Liver (tissue), 9 donors: ENCODE data around the gene PCSK1N. TPM values are rescaled to one million over a fixed set of nuclear protein-coding genes. Genes with fewer than 3 reads are reported as not detected.
"Not testable (repeated sequence)": the region's sequence is repeated elsewhere in the genome, so short reads cannot be mapped to it uniquely, and the experiment has no call there.

ENCODE experiments used
- DNase-seq: peaks from one replicate; pipeline ENCODE4 v3.0.0-alpha.2; 2017; ENCODE audit warnings: low spot score
- H3K27ac ChIP-seq, 2 donors: one replicate each; pipeline ENCODE4 v1.7.0; 2013; ENCODE audit warnings: inconsistent platforms in 2 of 2, low read length in 2 of 2, control low read depth in 1 of 2, low read depth in 1 of 2, mild to moderate bottlenecking in 1 of 2
- H3K27me3 ChIP-seq, 4 donors: one replicate each; pipeline versions ENCODE4 v1.6.1 to v1.7.0; 2013; ENCODE audit warnings: low read length in 3 of 4, inconsistent platforms in 1 of 4, mild to moderate bottlenecking in 1 of 4, moderate library complexity in 1 of 4; ENCODE audit not compliant: control insufficient read depth in 4 of 4, insufficient read depth in 4 of 4
- H3K36me3 ChIP-seq, 4 donors: one replicate each; pipeline versions ENCODE4 v1.6.1 to v1.7.0; 2013; ENCODE audit warnings: low read length in 3 of 4, mild to moderate bottlenecking in 3 of 4, low read depth in 1 of 4, moderate library complexity in 1 of 4; ENCODE audit not compliant: control insufficient read depth in 4 of 4, insufficient read depth in 3 of 4
- H3K4me1 ChIP-seq, 4 donors: one replicate each; pipeline versions ENCODE4 v1.6.1 to v1.7.0; 2013; ENCODE audit warnings: low read length in 3 of 4, mild to moderate bottlenecking in 3 of 4, moderate library complexity in 1 of 4; ENCODE audit not compliant: control insufficient read depth in 4 of 4, insufficient read depth in 4 of 4
- H3K4me3 ChIP-seq, 3 donors: one replicate each; pipeline versions ENCODE4 v1.6.1 to v1.7.0; 2013; ENCODE audit warnings: low read length in 3 of 3, control low read depth in 1 of 3, low read depth in 1 of 3, mild to moderate bottlenecking in 1 of 3
- H3K9ac ChIP-seq, 2 donors: one replicate each; pipeline ENCODE4 v1.7.0; 2013; ENCODE audit warnings: low read length in 2 of 2, mild to moderate bottlenecking in 2 of 2, moderate library complexity in 2 of 2, control low read depth in 1 of 2, low read depth in 1 of 2
- H3K9me3 ChIP-seq, 4 donors: one replicate each; pipeline versions ENCODE4 v1.6.1 to v1.7.0; 2013; ENCODE audit warnings: low read length in 3 of 4; ENCODE audit not compliant: control insufficient read depth in 4 of 4
- ATF3 ChIP-seq: IDR thresholded peaks from 2 replicates; pipeline ENCODE4 v1.6.1; 2016; ENCODE audit warnings: antibody characterized with exemption
- CTCF ChIP-seq: fragments of 150-350 bp; IDR thresholded peaks from 2 replicates; pipeline ENCODE4 v1.5.1; 2017; ENCODE audit warnings: improper control_type of control experiment, low read depth, low read length; ENCODE audit not compliant: missing input control
- EGR1 ChIP-seq, 2 donors: IDR thresholded peaks; 2 replicates each; pipeline ENCODE4 v1.6.1; 2016 to 2018; ENCODE audit warnings: antibody characterized with exemption in 2 of 2, low read depth in 2 of 2
- FOXA1 ChIP-seq: IDR thresholded peaks from 2 replicates; pipeline ENCODE4 v1.6.1; 2016; ENCODE audit warnings: antibody characterized with exemption
- FOXA2 ChIP-seq: IDR thresholded peaks from 2 replicates; pipeline ENCODE4 v1.6.1; 2016; ENCODE audit warnings: antibody characterized with exemption
- GABPA ChIP-seq, 2 donors: IDR thresholded peaks in 1 of 2; conservative IDR thresholded peaks in 1 of 2; 2 replicates each; pipeline ENCODE4 v1.6.1; 2016; ENCODE audit warnings: antibody characterized with exemption in 2 of 2, mild to moderate bottlenecking in 1 of 2, moderate library complexity in 1 of 2
- HNF4G ChIP-seq: IDR thresholded peaks from 2 replicates; pipeline ENCODE4 v1.6.1; 2016; ENCODE audit warnings: antibody characterized with exemption
- JUND ChIP-seq, 2 donors: IDR thresholded peaks; 2 replicates each; pipeline ENCODE4 v1.6.1; 2016; ENCODE audit warnings: antibody characterized with exemption in 2 of 2
- NR2F2 ChIP-seq: IDR thresholded peaks from 2 replicates; pipeline ENCODE4 v1.6.1; 2016; ENCODE audit warnings: antibody characterized with exemption
- RAD21 ChIP-seq, 2 donors: IDR thresholded peaks; 2 replicates each; pipeline ENCODE4 v1.6.1; 2016; ENCODE audit warnings: antibody characterized with exemption in 2 of 2, mild to moderate bottlenecking in 2 of 2
- REST ChIP-seq: IDR thresholded peaks from 2 replicates; pipeline ENCODE4 v1.6.1; 2016; ENCODE audit warnings: antibody characterized with exemption, mild to moderate bottlenecking
- RXRA ChIP-seq, 2 donors: IDR thresholded peaks; 2 replicates each; pipeline ENCODE4 v1.6.1; 2017 to 2018; ENCODE audit warnings: antibody characterized with exemption in 2 of 2, mild to moderate bottlenecking in 1 of 2
- SP1 ChIP-seq: IDR thresholded peaks from 2 replicates; pipeline ENCODE4 v1.6.1; 2018; ENCODE audit warnings: antibody characterized with exemption, mild to moderate bottlenecking
- TAF1 ChIP-seq: conservative IDR thresholded peaks from 2 replicates; pipeline ENCODE4 v1.6.1; 2016; ENCODE audit warnings: antibody characterized with exemption, mild to moderate bottlenecking
- YY1 ChIP-seq: IDR thresholded peaks from 2 replicates; pipeline ENCODE4 v1.6.1; 2016; ENCODE audit warnings: antibody characterized with exemption, mild to moderate bottlenecking
- WGBS: extraction: QIAGEN DNeasy Blood & Tissue Kit; methylation state at CpG from one replicate; pipeline ENCODE4 v1.1.7; 2013; 5-methylcytosine and 5-hydroxymethylcytosine counted together
- polyA plus RNA-seq, 2 donors: library from polyadenylated mRNA; stranded (reverse) in 1 of 2; unstranded in 1 of 2; fragments of 200-250 nt in 1 of 2; fragments of >200 nt in 1 of 2; fragmentation: Nextera tagmentation in 1 of 2; extraction: Ambion mirVana in 1 of 2; gene quantifications; one replicate each; pipeline versions ENCODE4 v1.2.1 to v1.2.3, GENCODE V29; 2013 to 2015
- total RNA-seq, 2 donors: library from RNA; depleted of rRNA; stranded (reverse); fragments of >200 nt; gene quantifications; one replicate each; pipeline ENCODE4 v1.2.3, GENCODE V29; 2014
- TF ChIP-seq, protein P1 (sequence below): IDR thresholded peaks from 2 replicates; pipeline ENCODE4 v1.6.1; 2016; ENCODE audit warnings: antibody characterized with exemption
- TF ChIP-seq, protein P2 (sequence below): IDR thresholded peaks from 2 replicates; pipeline ENCODE4 v1.6.1; 2016; ENCODE audit warnings: antibody characterized with exemption
- donor health status: healthy.
- donor health status: healthy.
- donor health status: healthy.
- donor health status: healthy.
- donor health status: healthy.

PCSK1N gene
- total and polyA plus RNA-seq, 4 donors: 0.05 to 5.4 (median 0.92) TPM

GRCh38 chrX:48854898-48855297 is 19.5 kb upstream of the PCSK1N start:
- no peak overlapping the region for H3K9ac ChIP-seq
- H3K4me1 ChIP-seq: no peaks in the 10 kb centered on the region
- H3K36me3 ChIP-seq: no peaks in the 10 kb centered on the region
- H3K27me3 ChIP-seq: peaks cover 0 to 4% (median 0%) of the 10 kb centered on the region in 4 donors
- H3K4me3 ChIP-seq: no peak overlapping the region
- H3K9me3 ChIP-seq: no peaks in the 10 kb centered on the region
- H3K27ac ChIP-seq: no peak overlapping the region
- 43% methylated on average over 5 of the region's 5 CpGs for WGBS
- no peak for DNase-seq
- no peak for TF ChIP-seq GABPA (IDR thresholded peaks at IDR 0.05 in 1 of 2, conservative IDR thresholded peaks at IDR 0.05 in 1 of 2)
- peak in 1 of 2 donors; percentile 19 for TF ChIP-seq RAD21 (IDR thresholded peaks at IDR 0.05)

DNA sequence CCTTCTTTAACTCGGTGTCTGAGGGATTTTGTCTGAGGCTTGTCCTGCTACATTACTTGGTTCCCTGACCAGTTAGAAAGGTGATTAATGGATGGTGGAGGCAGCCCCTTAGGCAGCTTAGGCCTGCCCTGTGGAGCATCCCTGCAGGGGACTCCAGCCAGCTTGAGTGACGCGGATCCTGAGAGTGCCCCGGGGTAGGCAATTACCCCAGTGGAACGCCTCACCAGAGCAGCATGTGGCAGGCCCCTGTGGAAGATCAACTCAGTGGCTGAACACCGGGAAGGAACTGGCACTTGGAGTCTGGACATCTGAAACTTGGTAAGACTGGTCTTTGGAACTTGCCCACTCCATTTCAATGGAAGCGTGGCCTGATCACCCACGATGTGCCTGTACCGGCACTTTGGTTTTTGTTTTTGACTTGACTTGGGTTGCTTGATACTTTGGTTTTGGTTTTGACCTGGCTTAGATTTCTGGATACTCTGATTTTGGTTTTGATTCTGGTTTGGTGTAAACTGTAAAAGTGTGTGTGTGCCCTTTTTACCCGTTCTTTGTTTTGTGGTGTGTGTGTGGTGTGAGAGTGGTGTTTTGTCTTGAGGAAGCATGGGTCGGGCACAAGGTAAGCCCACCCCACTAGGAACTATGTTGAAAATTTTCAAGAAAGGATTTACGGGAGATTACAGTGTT is 18.9 kb upstream of the PCSK1N start:
- WGBS: 95% methylated on average over 12 of the region's 12 CpGs
- not testable (repeated sequence) for H3K27ac ChIP-seq, H3K27me3 ChIP-seq, H3K4me3 ChIP-seq, H3K9ac ChIP-seq, H3K36me3 ChIP-seq, H3K9me3 ChIP-seq, DNase-seq, H3K4me1 ChIP-seq

GRCh38 chrX:48853494-48853893 is 18.1 kb upstream of the PCSK1N start:
- H3K27me3 ChIP-seq, H3K36me3 ChIP-seq, DNase-seq, H3K27ac ChIP-seq, H3K4me3 ChIP-seq, H3K4me1 ChIP-seq, H3K9ac ChIP-seq, H3K9me3 ChIP-seq: not testable (repeated sequence)

DNA sequence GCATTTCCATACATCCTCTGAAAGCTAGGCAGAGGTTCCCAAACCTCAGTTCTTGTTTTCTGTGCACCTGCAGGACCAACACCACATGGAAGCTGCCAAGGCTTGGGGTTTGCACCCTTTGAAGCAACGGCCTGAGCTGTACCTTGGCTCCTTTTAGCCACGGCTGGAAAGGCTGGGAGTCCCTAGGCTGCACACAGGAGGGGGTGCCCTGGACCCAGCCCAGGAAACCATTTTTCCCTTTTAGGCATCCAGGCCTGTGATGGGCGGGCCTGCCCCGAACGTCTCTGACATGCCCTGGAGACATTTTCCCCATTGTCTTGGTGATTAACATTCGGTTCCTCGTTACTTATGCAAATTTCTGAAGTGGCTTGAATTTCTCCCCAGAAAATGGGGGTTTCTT is 17.4 kb upstream of the PCSK1N start:
- no peaks in the 10 kb centered on the region for H3K36me3 ChIP-seq
- 88% methylated on average over 7 of the region's 7 CpGs for WGBS

More for the DNA sequence above, 17.4 kb upstream of the PCSK1N start:
- no peaks in the 10 kb centered on the region for H3K9me3 ChIP-seq
- no peak overlapping the region for H3K9ac ChIP-seq
- H3K4me1 ChIP-seq: no peaks in the 10 kb centered on the region
- H3K27me3 ChIP-seq: peaks cover 0 to 4% (median 0%) of the 10 kb centered on the region in 4 donors
- DNase-seq: no peak
- H3K4me3 ChIP-seq: no peak overlapping the region
- TF ChIP-seq GABPA (IDR thresholded peaks at IDR 0.05 in 1 of 2, conservative IDR thresholded peaks at IDR 0.05 in 1 of 2): no peak
- no peak for TF ChIP-seq NR2F2
- no peak for TF ChIP-seq EGR1 (IDR thresholded peaks at IDR 0.05; ENCODE audit: low read depth in 2 of 2)
- TF ChIP-seq RAD21 (IDR thresholded peaks at IDR 0.05): no peak
- no peak for TF ChIP-seq HNF4G
- TF ChIP-seq, protein P1, sequence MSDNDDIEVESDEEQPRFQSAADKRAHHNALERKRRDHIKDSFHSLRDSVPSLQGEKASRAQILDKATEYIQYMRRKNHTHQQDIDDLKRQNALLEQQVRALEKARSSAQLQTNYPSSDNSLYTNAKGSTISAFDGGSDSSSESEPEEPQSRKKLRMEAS: no peak
- no peak for TF ChIP-seq CTCF
- no peak for TF ChIP-seq RXRA (IDR thresholded peaks at IDR 0.05)
- TF ChIP-seq, protein P2, sequence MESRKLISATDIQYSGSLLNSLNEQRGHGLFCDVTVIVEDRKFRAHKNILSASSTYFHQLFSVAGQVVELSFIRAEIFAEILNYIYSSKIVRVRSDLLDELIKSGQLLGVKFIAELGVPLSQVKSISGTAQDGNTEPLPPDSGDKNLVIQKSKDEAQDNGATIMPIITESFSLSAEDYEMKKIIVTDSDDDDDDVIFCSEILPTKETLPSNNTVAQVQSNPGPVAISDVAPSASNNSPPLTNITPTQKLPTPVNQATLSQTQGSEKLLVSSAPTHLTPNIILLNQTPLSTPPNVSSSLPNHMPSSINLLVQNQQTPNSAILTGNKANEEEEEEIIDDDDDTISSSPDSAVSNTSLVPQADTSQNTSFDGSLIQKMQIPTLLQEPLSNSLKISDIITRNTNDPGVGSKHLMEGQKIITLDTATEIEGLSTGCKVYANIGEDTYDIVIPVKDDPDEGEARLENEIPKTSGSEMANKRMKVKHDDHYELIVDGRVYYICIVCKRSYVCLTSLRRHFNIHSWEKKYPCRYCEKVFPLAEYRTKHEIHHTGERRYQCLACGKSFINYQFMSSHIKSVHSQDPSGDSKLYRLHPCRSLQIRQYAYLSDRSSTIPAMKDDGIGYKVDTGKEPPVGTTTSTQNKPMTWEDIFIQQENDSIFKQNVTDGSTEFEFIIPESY: no peak
- no peak for TF ChIP-seq JUND (IDR thresholded peaks at IDR 0.05)
- TF ChIP-seq TAF1: no peak
- TF ChIP-seq FOXA1: no peak
- no peak for TF ChIP-seq FOXA2
- no peak for TF ChIP-seq REST
- TF ChIP-seq ATF3: no peak
- TF ChIP-seq SP1: no peak
- no peak for TF ChIP-seq YY1
- no peak overlapping the region for H3K27ac ChIP-seq
